ENCODE results near the gene SEC16B. TPM values are rescaled to one million over a fixed set of nuclear protein-coding genes. Genes with fewer than 3 reads are reported as not detected.

SEC16B gene
- total RNA-seq, 1 donor = 3.3 TPM

DNA sequence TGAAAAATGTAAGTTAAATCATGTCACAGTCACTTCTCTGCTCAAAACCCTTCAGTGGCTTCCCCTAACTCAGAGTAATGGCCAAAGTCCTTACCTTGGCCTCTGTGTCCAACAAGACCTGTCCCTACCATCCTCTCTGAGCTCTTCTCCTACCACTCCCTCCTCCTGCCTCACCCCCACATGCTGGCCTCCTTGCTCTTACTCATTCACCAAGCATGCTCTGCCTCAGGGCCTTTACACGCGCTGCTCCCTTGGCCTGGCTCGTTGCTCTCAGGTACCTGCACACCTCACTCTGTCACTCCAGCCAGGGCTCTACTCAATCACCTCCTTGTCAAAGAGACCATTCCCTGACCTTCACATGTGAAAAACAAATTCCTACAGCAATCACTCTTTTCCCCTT is 54.2 kb downstream of the SEC16B start:
- no peaks in the 10 kb centered on the region for H3K79me2 ChIP-seq (ENCODE audit: insufficient read depth, low read length)
- no peaks in the 10 kb centered on the region for H3K36me3 ChIP-seq (ENCODE audit: insufficient read depth, low read length)
- H3K4me3 ChIP-seq (ENCODE audit: insufficient read depth, low read length) = no peak overlapping the region
- H3K4me1 ChIP-seq (ENCODE audit: insufficient read depth, low read length) = no peaks in the 10 kb centered on the region
- H3K27me3 ChIP-seq (ENCODE audit: insufficient read depth, low read length) = no peaks in the 10 kb centered on the region
- H3K9me3 ChIP-seq (ENCODE audit: low read depth, low read length) = no peaks in the 10 kb centered on the region
- H3K27ac ChIP-seq (ENCODE audit: low read depth, low read length) = no peak overlapping the region
- H3K4me2 ChIP-seq (ENCODE audit: insufficient read depth, low read length) = no peak overlapping the region
- TF ChIP-seq, protein P1, sequence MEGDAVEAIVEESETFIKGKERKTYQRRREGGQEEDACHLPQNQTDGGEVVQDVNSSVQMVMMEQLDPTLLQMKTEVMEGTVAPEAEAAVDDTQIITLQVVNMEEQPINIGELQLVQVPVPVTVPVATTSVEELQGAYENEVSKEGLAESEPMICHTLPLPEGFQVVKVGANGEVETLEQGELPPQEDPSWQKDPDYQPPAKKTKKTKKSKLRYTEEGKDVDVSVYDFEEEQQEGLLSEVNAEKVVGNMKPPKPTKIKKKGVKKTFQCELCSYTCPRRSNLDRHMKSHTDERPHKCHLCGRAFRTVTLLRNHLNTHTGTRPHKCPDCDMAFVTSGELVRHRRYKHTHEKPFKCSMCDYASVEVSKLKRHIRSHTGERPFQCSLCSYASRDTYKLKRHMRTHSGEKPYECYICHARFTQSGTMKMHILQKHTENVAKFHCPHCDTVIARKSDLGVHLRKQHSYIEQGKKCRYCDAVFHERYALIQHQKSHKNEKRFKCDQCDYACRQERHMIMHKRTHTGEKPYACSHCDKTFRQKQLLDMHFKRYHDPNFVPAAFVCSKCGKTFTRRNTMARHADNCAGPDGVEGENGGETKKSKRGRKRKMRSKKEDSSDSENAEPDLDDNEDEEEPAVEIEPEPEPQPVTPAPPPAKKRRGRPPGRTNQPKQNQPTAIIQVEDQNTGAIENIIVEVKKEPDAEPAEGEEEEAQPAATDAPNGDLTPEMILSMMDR (IDR thresholded peaks at IDR 0.05; ENCODE audit: extremely low read depth, low read depth, low read length) = no peak
- H4K20me1 ChIP-seq (ENCODE audit: insufficient read depth, low read length) = no peaks in the 10 kb centered on the region
- DNase-seq (ENCODE audit: insufficient read length, low spot score, missing footprints) = no peak
- no peak overlapping the region for H2AFZ ChIP-seq (ENCODE audit: low read length)

DNA sequence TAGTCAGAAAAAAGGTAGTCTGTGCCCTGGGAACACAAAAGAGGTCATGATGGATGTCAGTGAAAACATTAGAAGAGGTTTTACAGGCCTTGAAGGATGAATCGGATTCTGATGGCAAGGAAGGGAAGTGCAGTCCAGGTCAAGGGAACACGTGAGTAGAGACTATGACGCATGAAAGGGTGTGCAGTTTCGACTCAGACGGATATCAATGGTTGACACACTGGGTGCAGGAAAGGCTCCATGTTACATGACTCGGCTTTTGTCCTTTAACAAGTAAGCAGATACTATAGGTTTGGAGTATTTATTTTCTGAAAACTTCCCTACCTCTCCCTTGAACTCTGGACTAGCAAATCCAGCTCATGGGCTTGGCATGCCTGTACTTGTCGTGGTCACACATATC is 55.3 kb downstream of the SEC16B start:
- H4K20me1 ChIP-seq (ENCODE audit: insufficient read depth, low read length) = no peaks in the 10 kb centered on the region
- TF ChIP-seq, protein P1 (IDR thresholded peaks at IDR 0.05; ENCODE audit: extremely low read depth, low read depth, low read length) = no peak
- no peak overlapping the region for H3K27ac ChIP-seq (ENCODE audit: low read depth, low read length)
- no peaks in the 10 kb centered on the region for H3K9me3 ChIP-seq (ENCODE audit: low read depth, low read length)
- peak overlapping the region; percentile 2 for H2AFZ ChIP-seq (ENCODE audit: low read length)
- H3K79me2 ChIP-seq (ENCODE audit: insufficient read depth, low read length) = no peaks in the 10 kb centered on the region
- H3K36me3 ChIP-seq (ENCODE audit: insufficient read depth, low read length) = no peaks in the 10 kb centered on the region
- no peaks in the 10 kb centered on the region for H3K27me3 ChIP-seq (ENCODE audit: insufficient read depth, low read length)
- no peak overlapping the region for H3K4me2 ChIP-seq (ENCODE audit: insufficient read depth, low read length)
- H3K4me1 ChIP-seq (ENCODE audit: insufficient read depth, low read length) = no peaks in the 10 kb centered on the region
- DNase-seq (ENCODE audit: insufficient read length, low spot score, missing footprints) = no peak
- no peak overlapping the region for H3K4me3 ChIP-seq (ENCODE audit: insufficient read depth, low read length)

DNA sequence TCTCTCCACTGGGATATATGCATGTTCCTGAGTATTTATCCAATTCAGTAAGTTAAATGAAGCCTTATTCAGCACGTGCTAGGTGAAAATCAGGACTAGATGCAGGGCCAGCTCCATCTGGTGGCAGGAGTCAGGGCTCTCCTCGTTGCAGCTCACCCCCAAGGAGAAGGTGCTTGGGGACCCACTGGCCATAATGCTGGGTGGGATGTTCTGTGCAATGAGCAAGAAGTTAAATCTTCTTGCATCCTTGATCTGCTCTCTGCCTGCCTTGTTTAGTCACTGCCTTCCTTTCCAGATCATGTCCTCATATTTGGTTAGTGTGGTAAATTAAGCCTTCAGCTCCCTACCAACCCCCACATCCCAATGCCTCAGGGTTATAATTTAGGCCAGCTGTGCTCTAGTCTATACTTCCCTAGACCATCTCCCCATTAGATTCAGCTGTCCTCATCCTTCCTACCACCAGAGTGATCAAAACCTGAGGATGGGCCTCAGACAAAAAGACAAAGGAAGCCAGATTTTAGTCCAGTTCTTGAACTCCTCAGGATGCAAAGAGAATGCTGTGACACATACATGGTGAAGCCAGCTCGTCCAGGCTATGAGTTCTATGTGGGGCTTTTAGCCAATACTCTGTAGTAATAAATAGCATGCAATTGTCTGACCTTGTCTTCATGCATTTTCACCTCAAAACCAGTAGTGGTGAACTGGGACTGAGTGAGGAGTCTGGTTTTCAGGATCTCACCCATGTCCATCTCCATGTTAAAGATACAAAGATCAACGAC is 55.9 kb downstream of the SEC16B start:
- H2AFZ ChIP-seq (ENCODE audit: low read length) = no peak overlapping the region
- H3K9me3 ChIP-seq (ENCODE audit: low read depth, low read length) = no peaks in the 10 kb centered on the region
- no peak overlapping the region for H3K27ac ChIP-seq (ENCODE audit: low read depth, low read length)
- peak; percentile 80 for DNase-seq (ENCODE audit: insufficient read length, low spot score, missing footprints)
- no peak overlapping the region for H3K4me3 ChIP-seq (ENCODE audit: insufficient read depth, low read length)
- H3K4me2 ChIP-seq (ENCODE audit: insufficient read depth, low read length) = no peak overlapping the region
- TF ChIP-seq, protein P1 (IDR thresholded peaks at IDR 0.05; ENCODE audit: extremely low read depth, low read depth, low read length) = peak; percentile 53
- no peaks in the 10 kb centered on the region for H3K27me3 ChIP-seq (ENCODE audit: insufficient read depth, low read length)
- no peaks in the 10 kb centered on the region for H3K36me3 ChIP-seq (ENCODE audit: insufficient read depth, low read length)
- no peaks in the 10 kb centered on the region for H3K4me1 ChIP-seq (ENCODE audit: insufficient read depth, low read length)
- H4K20me1 ChIP-seq (ENCODE audit: insufficient read depth, low read length) = no peaks in the 10 kb centered on the region
- no peaks in the 10 kb centered on the region for H3K79me2 ChIP-seq (ENCODE audit: insufficient read depth, low read length)

DNA sequence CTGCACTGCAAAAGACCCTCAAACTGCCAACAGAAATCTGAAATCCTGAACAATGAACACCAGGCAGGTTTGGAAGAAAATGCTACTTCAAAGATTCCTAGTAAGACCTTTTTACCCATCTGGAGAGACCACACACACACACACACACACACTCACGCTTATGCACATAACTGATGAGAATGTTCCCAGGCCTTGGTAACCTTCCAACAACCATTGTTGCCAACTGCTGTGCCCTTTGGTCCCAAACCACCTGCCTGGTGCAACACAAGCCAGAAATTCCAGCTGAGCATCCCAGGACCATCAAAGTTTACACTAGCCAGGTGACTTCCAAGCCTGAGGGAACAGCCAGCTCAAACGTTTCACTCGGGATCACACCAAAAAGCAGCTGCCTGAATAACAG is 56.9 kb downstream of the SEC16B start:
- Histone ChIP-seq H3K79me2 (ENCODE audit: insufficient read depth, low read length) (no peaks in the 10 kb centered on the region), H3K4me2 (ENCODE audit: insufficient read depth, low read length) (no peak overlapping the region), H3K4me3 (ENCODE audit: insufficient read depth, low read length) (no peak overlapping the region), H3K4me1 (ENCODE audit: insufficient read depth, low read length) (no peaks in the 10 kb centered on the region), H2AFZ (ENCODE audit: low read length) (no peak overlapping the region), H3K27ac (ENCODE audit: low read depth, low read length) (no peak overlapping the region), H3K9me3 (ENCODE audit: low read depth, low read length) (no peaks in the 10 kb centered on the region), H3K36me3 (ENCODE audit: insufficient read depth, low read length) (no peaks in the 10 kb centered on the region), H4K20me1 (ENCODE audit: insufficient read depth, low read length) (no peaks in the 10 kb centered on the region), H3K27me3 (ENCODE audit: insufficient read depth, low read length) (no peaks in the 10 kb centered on the region)
- TF ChIP-seq, protein P1 (IDR thresholded peaks at IDR 0.05; ENCODE audit: extremely low read depth, low read depth, low read length) = no peak
- DNase-seq (ENCODE audit: insufficient read length, low spot score, missing footprints) = no peak

All from osteoblast (primary cell).